ENCODE results near the gene CD46. TPM values are rescaled to one million over a fixed set of nuclear protein-coding genes. Genes with fewer than 3 reads are reported as not detected.

CD46 gene
- total RNA-seq, 1 experiment from 2014 or later: 152 TPM

DNA sequence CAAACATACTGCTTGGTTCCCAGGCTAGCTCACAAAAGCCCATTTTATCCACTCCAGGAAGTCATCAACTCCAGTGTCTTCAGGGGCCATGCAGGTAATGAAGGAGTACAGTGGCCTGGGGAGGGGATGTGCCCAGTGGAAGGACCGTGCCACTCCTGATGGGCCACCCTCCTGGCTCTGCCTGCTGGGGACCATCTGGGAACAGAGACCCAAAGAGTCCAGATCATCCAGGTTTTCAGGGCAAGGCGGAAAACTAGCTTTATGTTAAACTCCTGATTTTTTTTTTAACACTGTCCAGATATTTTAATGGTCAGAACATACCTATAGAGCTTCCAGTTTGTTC is 75.6 kb downstream of the CD46 start:
- DNase-seq: no peak
- Histone ChIP-seq H3K27me3 (ENCODE audit: low read length) (no peaks in the 10 kb centered on the region), H3K9me3 (ENCODE audit: low read length) (no peaks in the 10 kb centered on the region), H3K79me2 (ENCODE audit: low read length) (peaks cover 84% of the 10 kb centered on the region), H2AFZ (ENCODE audit: low read length) (no peak overlapping the region), H3K9ac (ENCODE audit: low read length) (peak overlapping the region; percentile 78), H3K4me1 (ENCODE audit: low read length) (peaks cover 97% of the 10 kb centered on the region), H3K27ac (ENCODE audit: low read length) (peak overlapping the region; percentile 99), H3K4me3 (ENCODE audit: low read length) (no peak overlapping the region), H3K4me2 (ENCODE audit: low read depth, low read length, poor library complexity, severe bottlenecking) (peak overlapping the region; percentile 95), H3K36me3 (ENCODE audit: insufficient read depth, low read length) (no peaks in the 10 kb centered on the region), H4K20me1 (ENCODE audit: insufficient read depth, low read depth, low read length) (no peaks in the 10 kb centered on the region), H3K9me2 (replicated peaks; ENCODE audit: insufficient read depth, low read length) (no peaks in the 10 kb centered on the region)

DNA sequence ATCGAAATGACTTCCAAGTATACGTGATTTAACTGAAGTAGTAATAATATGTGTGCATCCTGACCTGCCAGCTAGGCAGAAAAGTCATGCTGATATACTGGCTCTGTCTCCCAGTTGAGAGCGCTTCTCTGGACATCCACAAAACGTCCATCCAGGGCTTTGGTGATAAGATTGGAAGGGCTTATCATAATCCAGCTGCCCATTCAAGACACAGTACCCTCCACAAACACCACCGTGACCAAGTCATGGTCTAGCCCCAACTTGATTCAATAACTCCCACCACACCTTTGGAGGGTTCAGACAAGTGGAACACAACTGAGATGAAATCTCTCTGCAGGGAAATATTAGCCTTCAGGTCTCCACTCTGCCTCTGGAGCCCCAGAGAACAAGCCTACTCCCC is 76.2 kb downstream of the CD46 start:
- Histone ChIP-seq H3K4me3 (ENCODE audit: low read length) (no peak overlapping the region), H3K9me2 (replicated peaks; ENCODE audit: insufficient read depth, low read length) (no peaks in the 10 kb centered on the region), H3K4me2 (ENCODE audit: low read depth, low read length, poor library complexity, severe bottlenecking) (peak overlapping the region; percentile 95), H3K36me3 (ENCODE audit: insufficient read depth, low read length) (no peaks in the 10 kb centered on the region), H3K27ac (ENCODE audit: low read length) (peak overlapping the region; percentile 99), H2AFZ (ENCODE audit: low read length) (no peak overlapping the region), H3K9me3 (ENCODE audit: low read length) (no peaks in the 10 kb centered on the region), H3K27me3 (ENCODE audit: low read length) (no peaks in the 10 kb centered on the region), H4K20me1 (ENCODE audit: insufficient read depth, low read depth, low read length) (no peaks in the 10 kb centered on the region), H3K4me1 (ENCODE audit: low read length) (peaks cover 94% of the 10 kb centered on the region), H3K9ac (ENCODE audit: low read length) (peak overlapping the region; percentile 48), H3K79me2 (ENCODE audit: low read length) (peaks cover 86% of the 10 kb centered on the region)
- no peak for DNase-seq

DNA sequence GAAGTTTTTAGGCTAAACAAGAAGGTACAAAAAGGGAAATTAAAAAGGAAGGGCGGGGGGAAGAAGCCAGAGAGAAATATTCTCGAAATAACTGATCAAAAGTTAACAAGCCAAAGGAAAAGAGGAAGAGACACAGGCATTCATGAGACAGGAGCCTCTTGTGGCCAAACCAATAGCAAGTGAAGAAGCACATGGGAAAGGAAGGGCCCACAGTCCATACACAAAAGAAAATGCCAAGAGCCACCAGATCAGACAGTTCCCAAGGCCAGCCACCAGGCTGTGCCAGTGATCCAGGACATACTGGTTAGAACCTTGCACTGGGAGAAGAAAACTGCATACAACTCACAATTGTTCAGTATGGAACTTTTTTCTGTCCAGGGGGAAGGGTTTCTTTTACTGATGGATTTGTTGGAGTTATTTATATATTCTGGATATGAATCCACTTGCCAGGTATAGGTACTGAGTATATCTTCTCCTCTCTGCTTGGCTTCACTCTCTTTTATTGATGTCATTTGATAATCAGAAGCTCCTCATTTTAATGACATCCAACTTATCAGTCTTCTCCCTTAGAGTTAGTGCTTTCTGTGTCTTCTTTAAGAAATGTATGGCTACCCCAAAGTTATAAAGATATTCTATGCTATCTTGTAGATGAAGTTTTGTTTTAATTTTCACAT is 76.8 kb downstream of the CD46 start:
- Histone ChIP-seq H3K9me3 (ENCODE audit: low read length) (no peaks in the 10 kb centered on the region), H3K27ac (ENCODE audit: low read length) (peak overlapping the region; percentile 99), H3K4me2 (ENCODE audit: low read depth, low read length, poor library complexity, severe bottlenecking) (peak overlapping the region; percentile 95), H3K4me3 (ENCODE audit: low read length) (no peak overlapping the region), H3K79me2 (ENCODE audit: low read length) (peaks cover 87% of the 10 kb centered on the region), H3K4me1 (ENCODE audit: low read length) (peaks cover 88% of the 10 kb centered on the region), H3K36me3 (ENCODE audit: insufficient read depth, low read length) (no peaks in the 10 kb centered on the region), H3K9ac (ENCODE audit: low read length) (peak overlapping the region; percentile 48), H3K27me3 (ENCODE audit: low read length) (no peaks in the 10 kb centered on the region), H3K9me2 (replicated peaks; ENCODE audit: insufficient read depth, low read length) (no peaks in the 10 kb centered on the region), H4K20me1 (ENCODE audit: insufficient read depth, low read depth, low read length) (no peaks in the 10 kb centered on the region), H2AFZ (ENCODE audit: low read length) (no peak overlapping the region)
- DNase-seq: peak; percentile 90

DNA sequence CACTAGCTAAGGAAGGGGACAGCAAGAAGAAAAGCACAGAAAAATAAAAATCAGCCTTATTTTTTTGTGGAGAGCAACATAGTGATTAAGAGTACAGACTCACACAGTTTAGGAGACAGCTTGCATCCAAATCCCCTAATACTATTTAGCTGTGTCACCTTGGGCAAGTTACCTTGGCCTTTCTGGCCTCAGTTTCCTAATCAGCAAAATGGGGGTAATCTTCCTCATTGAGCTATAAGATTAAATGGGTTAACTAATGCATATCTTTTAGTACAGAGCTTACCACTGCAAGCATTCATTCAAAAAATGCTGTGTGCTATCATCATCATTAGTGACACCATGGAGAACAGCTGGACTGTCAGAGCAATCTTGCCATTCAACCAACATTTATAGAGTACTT is 77.7 kb downstream of the CD46 start:
- DNase-seq: no peak
- Histone ChIP-seq H3K9me3 (ENCODE audit: low read length) (no peaks in the 10 kb centered on the region), H3K4me1 (ENCODE audit: low read length) (peaks cover 79% of the 10 kb centered on the region), H3K36me3 (ENCODE audit: insufficient read depth, low read length) (no peaks in the 10 kb centered on the region), H2AFZ (ENCODE audit: low read length) (no peak overlapping the region), H3K79me2 (ENCODE audit: low read length) (peaks cover 90% of the 10 kb centered on the region), H4K20me1 (ENCODE audit: insufficient read depth, low read depth, low read length) (no peaks in the 10 kb centered on the region), H3K27ac (ENCODE audit: low read length) (peak overlapping the region; percentile 99), H3K9me2 (replicated peaks; ENCODE audit: insufficient read depth, low read length) (no peaks in the 10 kb centered on the region), H3K4me2 (ENCODE audit: low read depth, low read length, poor library complexity, severe bottlenecking) (peak overlapping the region; percentile 95), H3K9ac (ENCODE audit: low read length) (no peak overlapping the region), H3K4me3 (ENCODE audit: low read length) (no peak overlapping the region), H3K27me3 (ENCODE audit: low read length) (no peaks in the 10 kb centered on the region)

DNA sequence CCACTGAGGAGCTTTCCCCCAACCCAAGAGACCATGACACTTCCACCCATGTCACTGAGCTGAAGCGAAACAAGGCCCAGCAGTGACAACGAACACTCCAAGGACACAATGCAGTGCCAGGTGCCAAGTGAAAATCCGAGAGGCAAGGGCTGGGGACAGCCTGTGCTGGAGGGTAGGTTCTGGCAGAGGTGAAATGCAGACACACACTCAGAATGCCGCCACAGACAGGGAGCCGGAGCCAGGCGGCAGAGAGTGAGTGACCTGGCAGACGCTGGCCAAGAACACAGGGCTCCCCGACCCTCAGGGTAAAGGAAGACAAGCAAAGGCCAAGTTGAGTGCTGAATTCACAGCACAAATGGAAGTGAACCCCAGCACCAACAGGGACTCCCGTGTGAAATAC is 78.9 kb downstream of the CD46 start:
- Histone ChIP-seq H3K27me3 (ENCODE audit: low read length) (no peaks in the 10 kb centered on the region), H2AFZ (ENCODE audit: low read length) (no peak overlapping the region), H3K4me1 (ENCODE audit: low read length) (peaks cover 66% of the 10 kb centered on the region), H3K4me3 (ENCODE audit: low read length) (no peak overlapping the region), H3K9me2 (replicated peaks; ENCODE audit: insufficient read depth, low read length) (no peaks in the 10 kb centered on the region), H3K9ac (ENCODE audit: low read length) (no peak overlapping the region), H3K4me2 (ENCODE audit: low read depth, low read length, poor library complexity, severe bottlenecking) (no peak overlapping the region), H3K9me3 (ENCODE audit: low read length) (no peaks in the 10 kb centered on the region), H3K36me3 (ENCODE audit: insufficient read depth, low read length) (no peaks in the 10 kb centered on the region), H3K27ac (ENCODE audit: low read length) (no peak overlapping the region), H3K79me2 (ENCODE audit: low read length) (peaks cover 92% of the 10 kb centered on the region), H4K20me1 (ENCODE audit: insufficient read depth, low read depth, low read length) (no peaks in the 10 kb centered on the region)
- DNase-seq: no peak

DNA sequence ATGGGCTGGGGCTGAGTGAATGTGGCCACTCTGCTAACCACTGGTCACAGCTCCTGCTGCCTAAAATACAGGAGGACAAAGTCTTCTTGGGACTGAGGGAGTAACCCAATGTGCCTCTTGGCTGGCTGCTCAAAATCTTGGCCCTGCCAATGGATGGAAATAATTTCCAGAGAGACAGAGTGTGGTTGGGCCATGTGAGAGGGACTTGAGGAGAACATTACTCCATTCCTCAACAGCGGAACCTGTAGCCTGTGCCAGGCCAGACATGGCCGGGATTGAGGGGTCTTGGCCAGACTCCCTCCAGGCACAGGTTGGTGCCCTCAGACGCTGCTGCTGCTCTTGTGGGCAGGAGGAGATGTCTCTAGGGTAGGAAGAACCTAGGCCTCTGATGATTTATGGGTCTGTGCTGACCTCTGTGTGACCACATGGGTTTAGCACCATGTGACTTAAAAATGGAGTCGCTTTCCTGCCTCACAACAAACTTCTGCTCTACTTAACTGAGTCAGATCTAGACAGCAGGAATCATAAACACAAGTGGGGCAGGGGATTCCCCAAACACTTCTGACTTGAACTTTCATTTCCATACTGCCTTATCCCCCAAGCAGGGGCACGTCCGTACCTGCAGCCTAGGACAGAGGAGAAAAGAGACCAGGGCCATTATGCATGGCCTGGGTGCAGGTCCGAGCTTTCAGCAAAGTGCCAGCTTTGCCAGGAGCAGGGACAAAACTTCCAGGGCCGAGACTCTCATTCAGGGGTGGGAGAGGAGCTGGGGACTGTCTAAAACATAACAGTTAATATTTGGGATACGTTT is 79.9 kb downstream of the CD46 start:
- Histone ChIP-seq H2AFZ (ENCODE audit: low read length) (no peak overlapping the region), H3K9me2 (replicated peaks; ENCODE audit: insufficient read depth, low read length) (no peaks in the 10 kb centered on the region), H3K4me2 (ENCODE audit: low read depth, low read length, poor library complexity, severe bottlenecking) (no peak overlapping the region), H3K27ac (ENCODE audit: low read length) (no peak overlapping the region), H4K20me1 (ENCODE audit: insufficient read depth, low read depth, low read length) (no peaks in the 10 kb centered on the region), H3K4me1 (ENCODE audit: low read length) (peaks cover 57% of the 10 kb centered on the region), H3K9me3 (ENCODE audit: low read length) (no peaks in the 10 kb centered on the region), H3K79me2 (ENCODE audit: low read length) (peaks cover 100% of the 10 kb centered on the region), H3K36me3 (ENCODE audit: insufficient read depth, low read length) (no peaks in the 10 kb centered on the region), H3K9ac (ENCODE audit: low read length) (no peak overlapping the region; the same call in 1 of the 2 replicates), H3K4me3 (ENCODE audit: low read length) (no peak overlapping the region), H3K27me3 (ENCODE audit: low read length) (no peaks in the 10 kb centered on the region)
- DNase-seq: no peak

DNA sequence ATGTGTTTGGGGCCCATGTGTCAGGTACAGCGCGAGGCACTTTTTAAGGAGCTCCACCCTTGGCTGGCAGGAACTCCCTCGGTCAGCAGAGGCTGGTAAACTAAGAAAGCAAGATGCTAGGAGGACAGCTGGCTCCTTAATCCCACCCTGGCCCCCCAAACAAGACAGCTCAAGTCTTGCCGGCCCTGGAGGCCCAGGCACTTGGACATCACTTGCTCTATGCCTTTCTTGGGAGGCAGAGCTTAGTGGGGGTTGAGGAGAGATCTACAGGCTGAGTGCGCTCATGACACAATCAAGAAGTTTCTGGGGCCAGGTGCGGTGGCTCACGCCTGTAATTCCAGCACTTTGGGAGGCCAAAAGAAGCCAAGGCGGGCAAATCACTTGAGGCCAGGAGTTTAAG is 80.9 kb downstream of the CD46 start:
- Histone ChIP-seq H3K4me3 (ENCODE audit: low read length) (no peak overlapping the region), H3K9me3 (ENCODE audit: low read length) (no peaks in the 10 kb centered on the region), H4K20me1 (ENCODE audit: insufficient read depth, low read depth, low read length) (no peaks in the 10 kb centered on the region), H2AFZ (ENCODE audit: low read length) (no peak overlapping the region), H3K36me3 (ENCODE audit: insufficient read depth, low read length) (no peaks in the 10 kb centered on the region), H3K27ac (ENCODE audit: low read length) (no peak overlapping the region), H3K9me2 (replicated peaks; ENCODE audit: insufficient read depth, low read length) (no peaks in the 10 kb centered on the region), H3K27me3 (ENCODE audit: low read length) (no peaks in the 10 kb centered on the region), H3K79me2 (ENCODE audit: low read length) (peaks cover 100% of the 10 kb centered on the region), H3K9ac (ENCODE audit: low read length) (no peak overlapping the region), H3K4me1 (ENCODE audit: low read length) (peaks cover 46% of the 10 kb centered on the region), H3K4me2 (ENCODE audit: low read depth, low read length, poor library complexity, severe bottlenecking) (no peak overlapping the region)
- DNase-seq: no peak

DNA sequence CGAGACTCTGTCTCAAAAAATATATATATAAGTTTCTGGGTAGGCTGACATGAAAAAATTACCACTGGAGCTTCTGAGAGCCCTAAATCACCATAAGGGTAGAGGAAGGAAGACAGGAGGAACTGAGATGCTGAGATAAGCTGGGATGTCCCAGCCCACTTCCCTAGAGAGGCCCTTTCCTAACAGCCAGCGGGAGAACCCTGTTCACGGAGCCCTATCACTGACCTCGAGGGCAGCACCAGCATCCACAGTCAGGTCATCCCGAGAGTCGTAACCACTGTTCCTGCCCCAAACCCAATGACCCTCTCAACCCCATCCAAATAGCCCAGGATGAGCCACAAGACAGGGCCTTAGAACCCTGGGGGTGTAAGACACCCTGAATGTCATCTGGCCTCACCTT is 81.5 kb downstream of the CD46 start:
- Histone ChIP-seq H4K20me1 (ENCODE audit: insufficient read depth, low read depth, low read length) (no peaks in the 10 kb centered on the region), H2AFZ (ENCODE audit: low read length) (no peak overlapping the region), H3K9me2 (replicated peaks; ENCODE audit: insufficient read depth, low read length) (no peaks in the 10 kb centered on the region), H3K4me3 (ENCODE audit: low read length) (no peak overlapping the region), H3K27ac (ENCODE audit: low read length) (no peak overlapping the region), H3K9me3 (ENCODE audit: low read length) (no peaks in the 10 kb centered on the region), H3K79me2 (ENCODE audit: low read length) (peaks cover 100% of the 10 kb centered on the region), H3K4me1 (ENCODE audit: low read length) (peaks cover 41% of the 10 kb centered on the region), H3K4me2 (ENCODE audit: low read depth, low read length, poor library complexity, severe bottlenecking) (no peak overlapping the region), H3K36me3 (ENCODE audit: insufficient read depth, low read length) (no peaks in the 10 kb centered on the region), H3K9ac (ENCODE audit: low read length) (no peak overlapping the region), H3K27me3 (ENCODE audit: low read length) (no peaks in the 10 kb centered on the region)
- no peak for DNase-seq
